Activated CD8-positive, alpha-beta memory T cell treated with anti-CD3 and anti-CD28 coated beads for 48 hours (primary cell): ENCODE results near the gene TCP11.

Experiments used
- DNase-seq, 3 experiments: peaks; one replicate each; pipeline ENCODE4 v3.0.0-alpha.2; 2020; ENCODE audit warnings: low read depth in 2 of 3, low spot score in 2 of 3

TCP11 gene

DNA sequence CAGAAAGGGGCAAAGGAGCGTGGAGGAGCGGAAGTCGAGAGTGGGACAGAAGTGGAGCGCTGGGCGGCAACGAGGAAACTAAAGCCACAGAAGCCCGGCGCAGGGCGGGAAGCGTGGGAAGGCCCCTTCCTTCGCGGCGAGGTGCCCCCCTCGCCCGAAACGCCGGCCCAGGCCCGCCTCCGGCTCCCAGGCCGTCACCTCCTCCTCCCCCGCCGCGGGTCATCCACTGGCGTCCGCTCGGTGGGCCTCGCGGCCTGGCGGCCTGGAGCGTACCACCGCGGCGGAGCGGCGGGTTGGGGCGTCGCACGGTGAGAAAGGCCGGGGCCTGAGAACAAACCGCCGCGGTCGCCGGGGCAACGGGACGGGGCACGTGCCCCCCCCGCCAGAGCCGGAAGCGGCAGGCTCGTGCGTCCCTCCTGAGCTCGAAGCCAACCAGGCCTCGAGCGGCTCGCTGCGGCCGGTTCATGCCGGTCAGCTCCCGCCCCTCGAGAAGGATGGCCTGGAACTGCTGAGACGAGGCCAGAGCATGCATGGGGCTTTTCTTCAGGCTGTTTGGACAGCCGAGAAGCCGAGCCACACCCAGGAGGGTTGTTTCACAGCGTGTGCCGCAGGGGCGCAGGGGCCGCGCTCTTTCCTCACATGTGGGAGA lies at the start of gene TCP11:
Gene TCP11, minus strand, starts transcription at position 333 of the 649 bp plus-strand sequence. CDS start 469 bp downstream, outside the sequence.
- DNase-seq: no peak

DNA sequence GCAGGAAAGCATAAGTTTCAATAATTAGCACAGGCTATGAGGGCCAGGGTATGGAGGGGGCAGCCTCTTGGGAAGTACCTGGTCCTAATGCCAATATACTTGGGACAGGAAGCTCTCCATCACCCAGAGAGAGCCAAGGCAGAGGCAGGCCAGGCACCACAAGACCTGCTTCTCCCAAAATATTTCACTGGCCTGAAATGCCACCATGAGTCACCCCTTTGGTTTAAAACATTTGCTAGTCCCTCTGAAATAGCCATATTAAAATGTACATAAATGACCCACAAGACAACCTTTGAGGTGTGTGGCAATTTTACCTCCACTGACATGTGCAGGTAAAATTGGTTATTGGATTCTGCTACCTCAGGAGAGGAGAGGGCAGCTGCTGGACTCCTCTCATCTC lies 49.2 kb upstream of the TCP11 start:
- DNase-seq: no peak

DNA sequence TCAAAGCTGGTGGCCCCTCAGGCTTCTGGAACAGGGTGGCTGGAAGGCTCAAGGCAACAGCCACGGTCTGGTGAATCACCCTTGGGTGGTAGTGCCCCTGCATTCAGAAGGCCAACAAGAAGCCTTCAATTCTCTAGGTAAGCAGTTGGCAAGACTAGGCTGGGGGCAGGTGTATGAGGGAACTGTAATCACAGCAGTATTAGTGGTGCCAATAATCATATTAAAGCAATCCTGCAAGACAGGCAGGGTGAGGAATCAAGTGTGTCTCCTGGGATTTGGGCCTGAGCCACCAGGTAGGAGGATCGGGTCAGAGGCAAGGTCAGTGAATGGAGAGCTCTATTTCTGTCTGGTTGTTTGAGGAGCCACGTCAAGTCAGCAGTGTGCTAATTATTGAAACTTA lies 47.7 kb upstream of the TCP11 start:
- DNase-seq: no peak

DNA sequence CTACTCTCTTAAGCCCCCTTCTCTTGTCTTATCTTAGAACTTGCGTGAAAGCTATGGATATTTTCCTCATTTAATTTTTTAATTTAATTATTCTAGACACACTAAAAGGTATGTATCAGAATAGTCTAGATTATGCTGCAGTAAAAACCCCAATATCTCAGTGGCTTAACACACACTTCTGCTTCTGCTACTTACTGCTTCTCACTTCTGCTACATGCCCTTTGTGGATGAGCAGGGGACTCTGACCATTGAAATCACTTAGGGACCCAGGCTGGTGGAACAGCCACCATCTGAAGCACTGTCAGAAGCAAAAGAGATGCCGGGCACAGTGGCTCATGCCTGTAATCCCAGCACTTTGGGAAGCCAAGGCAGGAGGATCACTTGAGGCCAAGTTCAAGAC lies 45.4 kb upstream of the TCP11 start:
- no peak for DNase-seq

DNA sequence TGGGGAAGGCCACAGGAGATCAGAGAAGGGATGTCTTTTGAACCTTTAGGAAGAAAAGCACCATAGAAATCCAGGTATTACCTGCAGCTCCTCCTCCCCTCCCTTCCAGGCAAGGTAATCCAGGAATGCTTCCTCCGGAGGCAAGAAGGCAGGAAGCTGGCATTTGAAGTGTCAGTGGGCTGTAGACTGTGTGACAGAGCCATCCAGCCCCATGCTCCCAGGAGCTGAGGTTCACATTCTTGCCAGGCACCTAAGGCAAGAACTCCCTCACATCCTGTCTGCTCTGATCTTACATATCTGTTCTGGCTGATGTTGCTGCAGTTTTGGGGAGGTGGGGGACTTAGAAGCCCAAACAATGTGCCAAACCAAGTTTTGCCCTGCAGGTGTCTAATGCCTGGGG lies 44.8 kb upstream of the TCP11 start:
- DNase-seq: no peak

DNA sequence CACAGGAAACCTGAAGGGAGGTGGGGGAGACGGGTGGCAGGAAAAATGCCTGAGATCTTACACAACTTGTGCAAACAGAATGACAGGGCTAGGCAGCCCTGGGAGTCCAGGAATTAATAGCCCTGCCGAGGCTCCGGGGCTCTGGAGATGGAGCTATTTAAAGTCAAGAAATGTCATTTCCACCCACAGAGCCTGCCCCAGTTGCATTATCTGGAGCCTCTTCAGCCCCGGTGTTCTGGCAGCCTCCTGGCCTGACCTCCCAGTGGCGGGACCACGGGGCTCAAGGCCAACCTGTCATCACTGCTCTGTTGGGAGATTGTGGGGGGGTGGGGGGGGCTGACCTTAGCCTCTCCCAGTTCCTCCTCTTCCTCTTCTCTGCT lies 44.2 kb upstream of the TCP11 start:
- DNase-seq: no peak

DNA sequence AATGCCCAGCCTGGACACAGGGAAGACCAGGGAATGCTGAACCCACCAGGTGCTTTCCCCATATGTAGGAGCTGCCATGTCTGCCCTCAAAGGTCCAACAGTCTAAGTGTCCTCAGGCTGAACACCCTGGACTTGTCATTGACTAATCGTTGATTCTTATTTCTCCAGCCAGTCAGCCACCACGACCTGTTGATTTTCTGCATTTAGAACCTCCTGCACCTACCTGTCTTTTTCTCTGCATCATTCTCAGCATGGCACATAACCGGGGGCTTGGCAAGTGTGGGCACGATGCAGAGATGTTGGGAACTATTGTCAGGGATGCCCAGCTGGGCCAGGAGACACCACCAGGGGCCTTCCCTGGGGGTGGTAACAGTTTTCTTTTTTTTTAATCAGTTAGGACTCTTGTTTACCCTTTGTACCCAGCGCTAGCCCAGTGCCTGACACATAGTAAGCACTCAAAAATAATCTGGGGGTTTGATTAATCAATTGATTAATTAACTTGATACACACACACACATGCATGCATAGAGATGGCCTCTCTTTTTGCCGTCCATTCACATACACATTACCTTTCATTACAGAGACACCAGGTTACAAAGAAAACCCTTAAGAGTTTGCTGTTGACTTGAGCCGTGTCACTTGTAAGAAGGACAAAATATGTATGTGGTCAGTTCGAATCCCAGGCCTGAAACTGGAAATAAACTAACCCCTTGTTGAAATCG lies 43.6 kb upstream of the TCP11 start:
- DNase-seq: no peak

DNA sequence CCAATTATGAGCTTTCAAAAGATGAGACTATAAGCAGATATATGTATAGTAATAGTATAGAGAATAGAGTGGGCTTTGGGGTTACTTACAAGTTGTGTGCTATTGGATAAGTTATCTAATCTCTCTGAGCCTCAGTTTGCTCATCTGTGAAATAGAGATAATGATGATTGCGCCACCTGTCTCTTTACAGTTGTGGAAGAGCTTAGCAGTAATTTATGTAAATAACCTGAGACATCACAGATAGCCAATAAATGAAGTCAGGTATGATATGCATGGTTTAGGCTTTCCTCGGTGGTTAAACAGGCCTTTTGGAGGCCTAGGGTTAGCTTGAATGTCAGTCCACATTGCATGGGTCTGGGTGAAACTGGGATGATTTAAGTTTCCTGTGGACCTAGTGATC lies 42.8 kb upstream of the TCP11 start:
- DNase-seq: no peak

DNA sequence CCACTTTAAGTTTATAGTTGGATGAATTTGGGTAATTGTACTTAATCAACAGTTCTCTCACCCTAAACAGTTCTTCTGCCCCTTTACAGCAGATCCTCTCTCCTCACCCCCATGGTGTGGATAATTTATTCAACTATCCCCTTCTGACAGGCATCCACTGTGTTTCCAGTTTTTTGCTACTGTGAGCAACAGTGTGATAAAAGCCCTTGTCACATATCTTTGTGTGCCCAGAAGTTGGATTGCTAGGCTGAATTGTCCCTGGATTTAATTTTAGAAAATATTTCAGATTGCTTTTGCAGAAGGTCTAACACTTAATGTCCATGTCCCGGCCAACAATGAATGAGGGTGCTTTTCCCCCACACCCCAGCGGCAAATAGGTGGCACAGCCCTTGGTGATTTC lies 42.1 kb upstream of the TCP11 start:
- no peak for DNase-seq

DNA sequence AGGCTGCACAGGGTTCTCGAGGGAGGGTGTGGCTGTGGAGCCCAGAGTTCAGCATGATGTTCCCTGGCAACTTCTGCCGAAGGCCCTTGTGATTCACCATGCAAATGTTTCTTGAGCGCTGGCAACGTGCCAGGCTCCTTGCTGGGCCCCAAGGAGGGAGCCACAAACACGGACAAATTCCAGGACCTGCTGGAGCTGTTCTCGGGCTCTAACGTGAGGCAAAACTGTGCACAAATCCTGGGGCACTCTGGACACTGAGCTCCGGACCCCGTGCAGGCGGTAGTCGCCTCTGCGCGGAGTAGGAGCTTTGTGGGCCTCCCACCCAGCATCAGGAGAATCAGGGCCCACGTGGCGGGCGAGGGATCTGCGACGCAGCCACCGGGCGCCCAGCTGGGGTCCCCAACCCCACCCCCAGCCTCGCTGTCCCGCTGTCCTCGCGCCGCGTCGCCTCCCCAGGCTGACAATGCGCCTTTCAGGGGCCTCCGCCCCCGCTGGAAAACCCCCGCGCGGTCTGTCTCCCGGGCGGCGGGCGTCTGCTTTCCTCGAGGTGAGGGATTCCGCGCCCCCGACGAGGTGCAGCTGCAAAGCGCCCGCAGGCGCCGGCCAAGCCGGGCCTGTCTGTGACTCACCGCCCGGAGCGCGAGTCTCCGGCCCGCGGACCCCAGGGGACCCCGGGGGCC lies 40.9 kb upstream of the TCP11 start:
- no peak for DNase-seq

DNA sequence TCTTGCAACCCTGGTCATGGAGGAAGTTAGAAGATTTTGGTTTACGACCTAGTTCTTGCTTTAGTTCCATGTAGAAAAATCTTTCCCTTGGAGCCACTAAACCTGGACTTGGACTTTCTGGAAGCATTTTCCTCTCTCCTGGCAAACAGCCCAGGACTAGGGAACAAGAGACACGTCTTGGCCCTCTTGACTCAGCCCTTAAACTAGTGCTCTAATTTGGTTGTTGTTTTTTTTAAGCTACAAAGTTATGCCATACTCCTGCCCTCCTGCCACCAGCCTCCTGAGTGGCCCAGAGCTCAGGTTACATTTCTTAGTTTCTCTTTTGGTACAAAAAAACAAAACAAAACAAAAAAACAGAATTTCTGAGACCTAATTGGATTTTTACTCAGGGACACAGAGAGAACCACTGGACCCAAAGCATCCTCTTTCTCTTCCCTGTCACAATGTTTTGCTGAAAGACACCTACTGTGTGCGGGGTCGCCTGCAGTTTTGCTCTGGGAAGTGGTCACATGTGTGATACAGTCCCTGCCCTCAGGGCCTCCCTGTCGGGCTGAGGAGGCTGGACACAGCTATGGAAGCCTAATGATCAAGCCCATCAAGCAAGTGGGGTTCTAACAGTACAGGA lies 40.3 kb upstream of the TCP11 start:
- DNase-seq: no peak

DNA sequence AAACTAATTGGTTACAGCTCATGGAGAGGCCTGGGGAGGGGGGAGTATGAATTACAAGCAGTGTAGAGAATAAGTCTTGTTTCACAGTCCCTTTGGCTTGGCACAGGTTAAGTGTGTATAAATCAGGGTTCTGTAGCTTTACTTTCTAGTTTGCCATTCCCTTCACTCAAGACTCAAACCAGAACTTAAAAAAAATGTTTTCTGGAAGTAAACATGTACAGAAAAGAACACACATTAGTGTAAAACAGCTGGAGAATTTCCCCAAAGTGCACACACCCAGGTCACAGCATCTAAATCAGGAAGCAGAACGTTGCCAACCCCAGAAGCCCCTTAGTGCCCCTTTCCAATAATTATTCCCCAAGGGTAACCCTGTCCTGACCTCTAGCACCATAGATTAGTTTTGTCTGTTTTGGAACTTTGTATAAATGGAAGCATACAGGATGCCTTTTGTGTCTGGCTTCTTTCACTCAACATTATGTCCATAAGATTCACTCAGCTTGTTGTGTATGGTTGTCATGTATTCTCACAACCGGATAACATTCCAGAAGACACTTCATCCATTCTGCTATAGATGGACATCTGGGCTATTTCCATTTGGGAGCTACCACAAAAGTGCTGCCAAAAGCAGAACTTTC lies 38.9 kb upstream of the TCP11 start:
- DNase-seq: no peak

DNA sequence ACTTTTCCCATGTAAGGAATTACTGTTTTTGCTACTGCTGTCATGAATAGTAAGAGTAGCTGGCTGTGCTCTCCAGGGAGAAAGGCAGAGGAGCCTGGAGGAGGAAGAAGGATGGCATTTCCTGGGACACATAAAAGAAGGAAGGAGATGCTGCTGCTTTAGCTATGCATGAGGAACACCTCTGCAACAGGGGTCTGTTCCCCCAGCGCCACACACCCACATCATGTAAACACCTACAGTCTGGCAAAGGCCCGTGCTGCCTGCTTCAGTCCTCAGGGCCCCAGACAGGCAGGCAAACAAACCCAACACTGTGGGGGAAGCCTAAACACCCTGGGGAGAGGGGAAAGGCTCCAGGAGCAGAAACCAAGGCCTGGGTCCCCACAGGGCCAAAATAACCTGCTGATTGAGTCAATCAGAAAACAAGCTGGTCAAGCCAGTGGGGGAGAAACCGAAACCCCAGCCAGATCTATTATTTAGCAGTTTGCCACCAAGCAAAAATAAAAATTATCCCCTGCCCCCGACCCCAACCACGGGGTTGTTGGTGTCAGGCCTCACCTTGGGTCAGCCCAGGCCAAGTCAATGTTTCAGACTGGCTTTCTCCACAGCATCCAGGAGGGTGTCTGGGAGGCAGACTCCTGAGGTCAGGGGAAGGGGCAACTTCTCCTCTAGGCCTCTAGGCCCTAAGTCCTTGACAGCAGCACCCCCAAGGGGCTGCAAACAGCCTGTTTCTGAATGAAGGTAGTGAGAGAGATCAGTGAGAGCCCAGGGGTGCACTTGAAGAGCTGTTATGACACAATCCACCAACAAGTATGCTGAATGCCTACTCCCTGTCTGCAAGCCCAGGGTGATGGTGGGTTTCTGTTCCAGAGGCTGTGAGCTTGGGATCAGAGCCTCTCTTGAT lies 38.0 kb upstream of the TCP11 start:
- no peak for DNase-seq

DNA sequence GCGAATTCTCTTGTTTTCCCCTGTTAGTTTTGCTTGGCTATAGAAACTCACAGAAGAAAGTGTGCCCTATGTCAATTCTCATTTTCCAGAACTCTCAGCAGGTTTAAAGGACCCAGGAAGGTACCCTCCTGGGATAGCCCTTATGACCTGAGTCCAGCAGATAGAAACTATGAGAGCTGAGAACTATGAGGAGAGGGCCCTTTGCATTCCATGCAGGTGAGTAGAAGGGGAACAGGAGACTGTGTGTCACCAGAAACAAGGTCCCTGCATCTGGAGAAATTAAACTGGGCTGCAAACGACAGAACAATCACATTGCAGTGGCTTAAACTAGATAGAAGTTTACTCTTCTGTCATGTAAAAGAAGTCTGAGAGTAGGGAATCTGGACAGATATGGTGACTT lies 36.9 kb upstream of the TCP11 start:
- no peak for DNase-seq

DNA sequence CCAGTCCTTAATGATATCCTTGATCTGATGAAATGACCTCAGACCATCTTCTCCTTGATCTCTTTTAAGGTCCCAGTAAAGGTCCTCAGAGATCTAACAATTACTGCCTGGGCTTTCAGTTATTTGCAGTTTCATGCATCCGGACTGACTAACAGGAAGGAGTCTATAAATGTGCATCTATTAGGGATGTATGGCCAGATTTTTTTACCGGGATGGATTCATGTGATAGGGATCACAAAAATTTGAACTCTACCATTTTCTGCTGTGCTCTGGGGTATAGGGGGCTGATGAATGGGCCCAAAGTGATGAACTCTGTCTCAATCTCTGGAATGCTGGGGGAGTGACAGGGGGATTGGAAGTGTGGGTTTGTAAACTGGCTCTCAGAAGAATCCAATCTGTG lies 36.5 kb upstream of the TCP11 start:
- no peak for DNase-seq

DNA sequence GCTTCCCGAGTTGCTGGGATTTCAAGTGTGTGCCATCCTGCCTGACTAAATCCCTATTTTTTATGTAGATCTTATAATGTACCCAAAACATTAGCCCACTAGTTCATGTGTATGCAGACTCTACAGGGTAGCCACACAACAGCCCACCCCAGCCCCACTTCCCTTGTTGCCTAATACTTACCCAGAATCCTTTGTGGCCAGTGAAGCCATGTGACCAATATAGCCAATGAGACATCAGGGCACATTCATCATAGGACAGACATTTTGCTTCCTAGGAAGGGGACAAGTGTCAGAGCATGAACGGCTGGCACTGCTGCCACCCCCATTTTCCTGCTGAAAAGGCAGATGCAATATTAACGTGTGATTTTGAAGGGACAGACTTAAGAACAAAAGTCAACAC lies 36.0 kb upstream of the TCP11 start:
- DNase-seq: no peak

DNA sequence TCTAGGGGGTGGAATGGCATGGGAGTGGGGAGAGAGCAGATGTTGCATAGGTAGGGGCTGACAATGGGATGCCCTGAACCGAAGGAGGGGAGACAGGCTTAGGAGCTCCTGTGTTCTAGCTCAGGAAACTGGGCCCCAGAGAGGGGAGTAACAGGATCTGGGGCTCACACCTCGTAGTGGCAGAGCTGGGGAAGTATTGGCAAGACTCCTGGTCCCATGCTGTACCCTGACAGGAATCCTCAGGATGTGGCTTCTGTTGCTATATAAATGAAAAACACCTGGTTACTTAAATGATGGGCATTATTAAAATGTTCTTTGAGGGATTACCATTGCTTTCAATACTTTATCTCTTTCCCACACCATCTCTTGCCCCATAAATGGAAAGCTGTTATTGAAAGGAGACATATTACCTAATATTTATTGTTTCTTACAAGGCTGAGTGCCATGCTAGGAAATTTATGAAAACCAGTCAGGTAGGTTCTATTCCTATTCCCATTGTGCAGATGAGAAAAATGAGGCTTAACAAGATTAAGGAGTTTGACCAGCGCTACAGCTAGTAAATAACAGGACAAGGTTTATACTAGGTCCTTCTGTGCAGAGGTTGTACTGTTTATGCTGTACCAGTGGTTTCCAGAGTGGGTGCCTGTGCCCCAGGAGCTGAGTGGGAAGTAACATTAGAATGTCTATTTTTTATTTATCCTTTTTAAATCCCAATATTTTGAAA lies 35.3 kb upstream of the TCP11 start:
- DNase-seq: no peak

DNA sequence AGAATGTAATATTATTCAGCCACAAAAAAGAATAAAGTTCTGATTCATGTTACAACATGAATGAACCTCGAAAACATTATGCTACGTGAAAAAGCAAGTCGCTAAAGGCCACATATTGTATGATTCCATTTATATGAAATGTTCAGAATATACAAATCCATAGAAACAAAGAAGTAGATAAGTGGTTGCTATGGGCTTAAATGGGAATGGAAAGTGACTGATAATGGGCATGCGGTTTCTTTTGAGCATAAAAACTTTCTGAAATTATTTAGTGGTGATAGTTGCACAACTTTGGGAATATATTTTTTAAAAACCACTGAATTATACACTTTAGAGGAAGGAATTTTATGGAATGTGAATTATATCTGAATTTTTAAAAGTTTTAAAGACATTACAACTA lies 33.4 kb upstream of the TCP11 start:
- no peak for DNase-seq

DNA sequence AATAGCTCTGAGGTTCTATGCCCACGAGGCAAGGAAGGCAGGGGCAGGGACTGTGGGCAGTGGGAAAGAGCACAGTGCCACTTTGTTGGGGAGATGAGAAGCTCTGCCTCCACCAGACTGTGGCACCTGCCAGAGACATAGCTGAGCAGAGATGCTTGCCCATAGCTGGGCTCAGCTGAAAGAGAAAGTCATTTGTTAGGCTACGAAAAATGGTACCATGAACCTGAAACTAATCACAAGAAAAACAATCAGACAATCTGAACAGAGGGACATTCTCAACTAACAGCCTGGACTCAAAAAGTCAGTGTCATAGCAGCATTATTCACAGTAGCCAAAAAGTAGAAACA lies 32.9 kb upstream of the TCP11 start:
- no peak for DNase-seq
